Iris pigment epithelial cell (primary cell): ENCODE measurements around the gene DAB1.
A peak's percentile ranks its signal among the peaks of the same experiment; 100 is the strongest.

Experiments used
- DNase-seq: peaks from one replicate; pipeline ENCODE4 v3.0.0-alpha.2; 2011; ENCODE audit warnings: low read depth

The DAB1 gene

DNA sequence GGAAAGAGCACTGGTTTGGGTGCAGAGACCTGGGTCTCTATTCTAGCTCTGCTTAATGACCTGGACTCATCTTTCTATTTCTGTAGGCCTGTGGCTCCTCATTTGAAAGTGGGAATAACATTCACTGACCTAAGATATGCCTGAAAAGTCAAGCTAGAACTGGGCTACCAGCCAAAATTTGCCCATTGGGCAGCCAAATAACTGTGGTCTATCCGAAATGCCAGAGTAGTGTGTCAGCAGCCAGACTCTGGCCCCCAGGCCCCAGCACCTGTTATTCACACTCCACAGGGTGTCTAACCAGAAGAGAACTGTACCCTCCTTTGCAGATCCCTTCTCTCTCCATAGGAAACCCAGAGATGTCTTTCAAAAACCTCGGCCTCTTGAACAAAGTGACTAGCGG is 12.6 kb downstream of the DAB1 start:
- DNase-seq = peak; percentile 45

DNA sequence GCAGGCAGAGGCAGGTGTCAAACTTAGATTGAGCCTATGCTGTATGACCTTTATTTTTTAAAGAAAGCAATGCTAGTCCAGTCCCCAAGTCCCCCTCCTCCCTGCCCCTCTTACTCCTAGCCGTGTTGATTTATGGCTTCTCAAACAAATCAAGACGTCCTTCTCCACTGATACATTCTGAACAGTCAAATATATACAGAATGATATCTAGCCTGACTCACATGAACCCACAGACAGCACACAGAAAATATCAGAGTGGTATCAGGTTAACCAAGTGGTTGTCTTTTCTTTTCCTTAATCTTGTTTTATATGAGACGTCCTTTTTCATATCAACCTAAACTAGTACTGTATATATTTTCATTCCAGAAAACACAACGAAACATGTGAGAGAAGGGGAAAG is 13.4 kb downstream of the DAB1 start:
- DNase-seq = no peak

GRCh38 chr1:57407928-57408327 is 15.9 kb downstream of the DAB1 start:
- DNase-seq = no peak

DNA sequence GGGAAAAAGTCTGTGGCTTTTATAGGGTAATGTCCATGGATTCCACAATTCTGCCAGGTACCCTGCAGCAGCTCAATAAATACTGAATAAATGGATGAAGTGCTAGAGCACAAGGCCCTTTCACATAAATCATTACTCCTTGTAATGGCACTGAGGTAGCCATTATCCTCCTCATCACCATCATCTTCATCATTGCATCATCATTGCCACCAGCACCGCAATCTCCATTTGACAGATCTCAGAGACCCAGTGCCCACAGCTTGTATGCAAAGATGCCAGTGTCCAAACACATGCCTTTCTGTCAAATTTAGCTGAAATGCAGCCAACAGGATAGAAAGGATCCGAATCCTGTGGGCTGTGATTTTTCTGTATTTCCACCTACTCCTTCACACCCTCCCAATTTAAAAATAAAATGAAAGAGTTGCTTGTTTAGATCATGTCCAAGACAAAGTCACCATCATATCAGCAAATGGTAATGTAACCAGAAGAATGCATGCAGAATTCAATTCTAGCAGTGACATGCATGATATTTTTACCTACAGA is 17.4 kb downstream of the DAB1 start:
- no peak for DNase-seq

DNA sequence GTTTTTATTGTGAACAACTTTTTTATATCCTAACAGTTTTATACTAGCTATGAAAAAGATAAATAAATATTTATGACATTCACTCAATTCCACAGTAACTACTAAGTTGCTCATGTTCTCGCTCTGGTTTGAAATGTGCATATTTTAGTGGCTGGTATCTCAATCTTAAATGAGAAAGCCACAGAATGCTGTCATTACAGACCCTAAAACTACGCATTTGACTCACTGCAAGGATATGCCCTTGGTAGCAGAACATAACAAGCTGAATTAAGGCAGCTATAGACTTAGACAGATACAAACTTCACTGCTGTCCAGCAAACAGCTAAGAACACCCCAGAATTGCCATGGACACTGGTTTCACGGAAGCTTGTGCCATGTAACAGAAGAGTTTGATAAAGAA is 19.0 kb downstream of the DAB1 start:
- no peak for DNase-seq

- DNase-seq = no peak
These were observed 20.7 kb downstream of the DAB1 start for GRCh38 chr1:57403201-57403600.

- no peak for DNase-seq
These were observed 22.2 kb downstream of the DAB1 start for GRCh38 chr1:57401671-57402070.

- no peak for DNase-seq
These were observed 23.8 kb downstream of the DAB1 start for GRCh38 chr1:57400048-57400447.

- DNase-seq = no peak
These were observed 30.7 kb downstream of the DAB1 start for GRCh38 chr1:57393058-57393584.

DNA sequence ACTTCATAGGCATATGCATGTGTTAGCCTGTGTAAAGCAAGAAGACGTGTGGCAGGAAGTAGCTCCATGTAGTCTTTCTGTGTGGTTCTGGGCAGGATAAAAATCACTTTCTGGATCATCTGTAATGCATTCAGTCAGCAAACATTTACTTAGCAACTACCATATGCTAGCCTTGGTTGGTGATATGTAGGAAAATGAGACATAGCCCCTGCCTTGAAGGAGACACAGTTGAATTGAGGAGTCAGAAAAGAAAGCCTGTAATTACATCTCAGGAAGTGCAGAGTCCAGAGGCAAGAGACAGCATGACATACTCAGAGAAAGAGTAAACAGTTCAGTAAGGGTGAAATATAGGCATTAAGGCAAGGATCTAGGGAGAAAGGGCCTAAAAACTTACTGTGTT is 38.5 kb downstream of the DAB1 start:
- no peak for DNase-seq

GRCh38 chr1:57384901-57385300 is 39.0 kb downstream of the DAB1 start:
- DNase-seq = no peak

DNA sequence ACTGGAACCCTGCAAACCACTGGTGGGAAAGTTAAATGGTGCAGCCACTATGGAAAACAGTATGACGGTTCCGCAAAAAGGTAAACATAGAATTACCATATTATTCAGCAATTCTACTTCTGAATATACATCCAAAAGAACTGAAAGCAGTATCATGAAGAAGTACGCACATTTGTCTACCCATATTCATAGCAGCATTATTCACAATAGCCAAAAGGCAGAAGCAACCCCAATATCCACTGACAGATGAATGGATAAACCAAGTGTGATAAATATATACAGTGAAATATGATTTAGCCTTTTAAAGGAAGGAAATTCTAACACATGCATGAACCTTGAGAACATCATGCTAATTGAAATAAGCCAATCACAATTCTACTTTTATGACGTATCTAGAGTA is 39.6 kb downstream of the DAB1 start:
- DNase-seq = no peak

DNA sequence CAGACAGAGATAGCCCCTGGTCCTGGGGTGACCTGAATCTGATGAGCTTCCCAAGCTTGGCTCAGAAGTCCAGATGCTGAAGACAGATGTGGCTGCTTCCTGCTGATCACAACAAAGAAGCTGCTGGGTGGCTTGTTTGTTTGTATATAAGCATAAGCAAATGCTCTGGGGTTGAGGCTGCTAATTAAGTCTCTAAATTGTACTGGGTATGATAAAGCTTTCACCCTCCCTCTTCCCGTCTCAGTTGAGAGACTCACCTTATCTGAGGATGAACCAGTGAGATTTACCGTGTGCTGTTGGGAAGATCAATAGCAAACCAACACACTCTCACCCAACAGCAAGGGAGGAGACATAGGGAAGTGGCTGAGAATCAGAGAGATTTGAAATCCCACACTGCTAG is 42.0 kb downstream of the DAB1 start:
- DNase-seq = no peak

DNA sequence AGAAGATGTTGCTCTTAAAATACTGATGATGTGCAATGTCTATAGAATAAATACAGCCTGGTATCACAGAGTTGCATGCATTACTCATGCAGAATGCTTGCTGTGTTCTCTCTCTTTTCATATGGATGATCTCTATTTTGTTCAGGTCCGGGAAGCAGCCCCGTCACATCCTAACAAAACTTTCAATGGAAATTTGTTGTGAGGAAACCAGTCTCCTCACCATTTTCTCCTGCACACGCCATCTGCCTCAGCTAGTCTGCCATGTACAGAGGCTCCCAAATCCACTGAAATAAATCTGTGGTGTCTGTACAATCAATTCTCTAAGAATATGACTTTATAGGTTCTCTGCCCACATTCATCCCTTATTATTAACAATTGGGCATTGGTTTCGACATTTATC is 42.4 kb downstream of the DAB1 start:
- no peak for DNase-seq

DNA sequence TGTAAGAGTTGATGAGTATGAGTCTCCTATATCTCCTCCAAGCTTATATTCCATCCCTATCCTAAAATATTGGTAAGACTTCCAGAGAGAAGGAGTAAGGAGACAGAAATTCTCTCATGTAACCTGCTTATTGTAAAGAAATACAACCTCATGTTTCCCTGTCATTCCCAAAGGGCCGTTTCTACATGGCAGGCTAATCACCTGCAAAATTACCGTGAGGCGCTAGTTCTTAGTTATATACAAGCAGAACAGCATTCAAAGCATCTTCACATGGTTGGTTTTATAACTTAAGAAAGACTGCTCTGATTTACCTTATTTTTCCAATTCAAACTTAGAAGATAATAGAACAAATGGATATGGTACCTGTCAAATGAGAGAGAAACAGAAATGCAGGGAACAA is 42.9 kb downstream of the DAB1 start:
- no peak for DNase-seq

DNA sequence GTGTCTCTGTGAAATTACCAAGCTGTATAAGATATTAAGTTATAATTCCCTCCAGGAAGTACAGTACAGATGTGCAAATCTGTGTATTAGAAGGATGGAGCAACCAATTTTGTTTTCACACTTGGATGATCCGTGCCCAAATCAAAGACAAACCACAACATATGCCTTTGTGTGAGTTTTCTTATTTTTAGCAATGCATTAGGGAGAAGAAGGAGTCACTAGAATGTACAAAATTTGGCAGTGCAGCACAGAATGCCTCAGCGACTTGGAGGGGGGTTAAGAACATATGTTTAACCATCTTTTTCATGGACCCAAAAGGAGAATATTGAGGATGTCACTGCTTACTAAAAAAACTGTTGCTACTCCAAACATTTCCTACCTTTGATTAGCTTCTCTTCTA is 45.3 kb downstream of the DAB1 start:
- no peak for DNase-seq

- no peak for DNase-seq
These were observed 46.3 kb downstream of the DAB1 start for GRCh38 chr1:57377339-57378139.

DNA sequence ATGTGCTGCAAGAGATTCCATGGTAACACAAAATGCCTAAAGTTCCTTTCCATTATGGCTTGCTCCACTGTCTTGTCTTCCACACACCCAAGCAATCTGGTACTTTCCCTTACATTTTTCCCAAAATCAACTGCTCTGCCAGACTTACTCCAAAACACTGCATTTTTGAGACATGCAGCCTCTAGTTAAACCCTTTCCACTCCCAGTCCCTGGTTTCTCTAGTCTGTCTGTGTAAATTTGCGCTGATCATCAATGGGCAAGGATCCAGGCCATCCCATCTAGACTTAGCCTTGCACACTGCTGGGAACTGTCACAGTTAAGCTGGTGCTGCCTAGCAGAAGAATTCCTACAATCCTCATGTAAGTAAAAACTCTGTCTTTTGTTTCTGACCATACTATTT is 47.8 kb downstream of the DAB1 start:
- DNase-seq = no peak

GRCh38 chr1:57369889-57370288 is 54.0 kb downstream of the DAB1 start:
- no peak for DNase-seq

DNA sequence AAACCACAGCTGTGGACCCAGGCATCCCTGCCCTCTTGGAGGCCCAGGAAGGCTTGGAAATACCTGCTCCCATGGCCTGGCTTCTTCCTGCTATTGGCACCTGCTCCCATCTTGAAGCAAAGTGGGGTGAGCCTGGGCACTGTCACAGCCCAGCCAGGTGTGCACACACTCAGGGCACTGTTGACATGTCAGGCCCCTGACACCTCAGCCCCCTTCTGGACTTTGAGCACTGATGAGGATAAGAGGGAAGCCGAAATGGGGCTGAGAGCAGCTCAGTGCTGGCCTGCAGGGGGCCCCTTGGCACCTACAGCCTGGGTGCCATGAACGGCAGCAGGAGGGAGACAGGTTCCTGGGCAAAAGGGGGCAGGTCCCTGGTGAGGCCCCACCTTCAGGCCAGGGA is 55.9 kb downstream of the DAB1 start:
- DNase-seq = no peak

DNA sequence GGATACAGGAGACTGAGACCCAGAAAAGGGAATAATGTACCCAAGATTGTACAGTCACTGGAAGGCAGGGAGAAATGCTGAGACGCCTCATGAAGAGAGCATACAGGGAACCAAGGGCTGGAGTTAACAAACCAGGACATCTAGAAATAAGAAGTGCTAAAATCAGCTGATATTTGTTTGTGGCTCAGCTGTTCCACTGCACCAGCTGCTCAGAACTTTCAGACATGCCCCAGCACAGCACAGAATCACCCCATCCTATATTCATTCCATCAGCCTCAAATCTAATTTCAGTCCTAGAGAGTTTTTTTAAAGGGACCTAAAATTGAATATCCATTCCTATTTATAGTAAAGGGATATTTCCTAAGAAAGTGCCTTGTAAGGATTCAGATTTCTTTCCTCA is 60.2 kb downstream of the DAB1 start:
- DNase-seq = no peak

DNA sequence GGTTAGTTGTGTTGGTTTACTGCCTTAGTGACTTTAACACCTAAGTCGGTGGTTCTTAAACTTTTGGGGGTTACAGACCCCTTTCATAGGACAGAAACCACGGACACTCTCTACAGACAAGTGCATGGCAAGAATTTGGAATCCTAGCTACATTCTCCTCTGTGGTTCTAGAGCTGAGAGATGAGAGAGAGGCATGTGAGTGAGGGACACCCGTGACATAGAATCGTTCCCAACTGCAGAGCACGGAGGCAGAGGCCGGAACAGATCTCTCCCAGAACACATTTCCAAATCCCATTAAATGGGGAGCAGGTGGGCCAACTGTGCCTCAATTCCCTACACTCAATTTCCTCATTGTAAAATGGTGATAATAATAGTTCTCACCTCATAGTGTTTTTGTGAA is 60.7 kb downstream of the DAB1 start:
- DNase-seq = no peak

DNA sequence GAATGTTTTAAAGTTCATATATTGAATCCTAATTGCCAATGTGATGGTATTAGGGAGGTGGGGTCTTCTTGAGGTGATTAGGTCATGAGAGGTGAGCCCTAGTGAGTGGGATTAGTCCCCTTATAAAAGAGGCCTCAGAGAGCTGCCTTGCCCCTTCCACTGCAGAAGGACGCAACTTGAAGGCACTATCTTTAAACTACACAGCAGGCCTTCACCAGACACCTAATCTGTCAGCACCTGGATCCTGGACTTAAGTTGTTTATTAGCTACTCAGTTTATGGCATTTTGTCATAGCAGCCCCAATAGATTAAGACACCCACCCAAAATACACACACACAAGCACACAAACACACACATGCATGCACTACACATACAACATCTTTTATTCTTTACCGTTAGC is 61.4 kb downstream of the DAB1 start:
- DNase-seq = no peak

GRCh38 chr1:57361516-57361915 is 62.3 kb downstream of the DAB1 start:
- DNase-seq = no peak
